ENCODE measurements around the gene PNMA8B.

Gene PNMA8B

GRCh38 chr19:46487178-46487801, 8.4 kb downstream of the PNMA8B start:
- TF ChIP-seq EGR1 (IDR thresholded peaks at IDR 0.05) (no peak), FOXM1 (IDR thresholded peaks at IDR 0.05; ENCODE audit: borderline replicate concordance, low read depth) (no peak), REST (IDR thresholded peaks at IDR 0.05; ENCODE audit: low read depth) (no peak), USF1 (IDR thresholded peaks at IDR 0.05) (no peak), RAD21 (IDR thresholded peaks at IDR 0.05; ENCODE audit: low read depth) (no peak), EP300 (IDR thresholded peaks at IDR 0.05; ENCODE audit: borderline replicate concordance) (no peak), YY1 (IDR thresholded peaks at IDR 0.05; ENCODE audit: low read depth) (no peak), TAF1 (IDR thresholded peaks at IDR 0.05; ENCODE audit: low read depth) (no peak), TCF12 (IDR thresholded peaks at IDR 0.05; ENCODE audit: low read depth) (no peak), MAX (IDR thresholded peaks at IDR 0.05) (no peak), TEAD4 (IDR thresholded peaks at IDR 0.05) (no peak), NFIC (IDR thresholded peaks at IDR 0.05) (no peak)

DNA sequence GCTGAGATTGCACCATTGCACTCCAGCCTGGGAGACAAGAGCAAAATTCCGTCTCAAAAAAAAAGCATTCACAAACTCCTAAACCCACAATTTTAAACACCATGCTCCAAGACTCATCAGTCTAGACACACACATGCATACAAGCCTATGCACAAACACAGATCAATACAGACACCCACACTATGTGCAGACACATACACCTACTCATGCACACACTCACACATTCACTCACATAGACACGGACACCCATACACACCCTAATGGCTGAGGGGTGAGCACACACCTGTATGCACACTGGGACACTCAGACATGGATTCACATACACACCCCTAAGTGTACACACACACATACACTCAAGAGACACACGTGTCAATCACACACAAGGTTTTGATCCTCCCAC, 9.3 kb downstream of the PNMA8B start:
- no peak for TF ChIP-seq TAF1 (IDR thresholded peaks at IDR 0.05; ENCODE audit: low read depth)

DNA sequence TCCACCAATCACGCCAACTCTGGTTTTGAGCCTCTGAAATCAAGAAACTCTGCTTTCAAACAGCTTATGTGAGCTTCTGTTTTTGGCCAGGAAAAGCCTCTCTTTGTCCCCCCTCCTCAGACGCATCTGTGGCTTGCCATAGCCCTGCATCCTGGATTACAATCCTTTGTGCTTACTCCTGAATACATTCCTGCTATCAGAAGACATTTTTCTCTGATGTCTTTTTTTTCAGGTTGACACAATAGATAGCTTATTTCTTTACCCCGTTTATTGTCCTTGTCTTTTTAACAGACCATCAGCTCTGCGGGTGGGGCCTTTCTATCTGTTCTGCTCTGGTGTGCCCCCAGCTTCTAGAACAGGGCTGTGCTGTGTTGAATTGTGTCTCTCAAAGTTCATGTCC, 11.0 kb downstream of the PNMA8B start:
- TF ChIP-seq CREB1 (IDR thresholded peaks at IDR 0.05; ENCODE audit: low read depth): no peak
- TF ChIP-seq MAX (IDR thresholded peaks at IDR 0.05): no peak
- TF ChIP-seq RAD21 (IDR thresholded peaks at IDR 0.05; ENCODE audit: low read depth): no peak

DNA sequence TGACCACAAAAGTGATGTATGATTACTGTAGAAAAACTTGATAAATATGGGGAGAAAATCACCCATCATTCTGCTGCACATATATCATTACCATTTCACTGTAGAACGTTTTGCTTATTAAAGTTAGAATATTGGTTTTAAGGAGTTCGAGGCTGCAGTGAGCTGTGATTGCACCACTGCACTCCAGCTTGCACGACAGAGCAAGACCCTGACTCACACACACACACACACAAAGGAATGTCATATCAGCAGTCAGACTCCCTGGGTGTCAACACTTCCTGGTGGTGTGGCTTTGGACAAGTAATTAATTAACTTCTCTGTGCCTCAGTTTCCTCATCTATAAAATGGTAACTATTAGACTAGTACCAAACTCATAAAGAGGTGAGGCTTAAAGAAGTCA, 13.0 kb downstream of the PNMA8B start:
- no peak for TF ChIP-seq TCF12 (IDR thresholded peaks at IDR 0.05; ENCODE audit: low read depth)
- TF ChIP-seq RAD21 (IDR thresholded peaks at IDR 0.05; ENCODE audit: low read depth): no peak
- no peak for TF ChIP-seq YY1 (IDR thresholded peaks at IDR 0.05; ENCODE audit: low read depth)
- no peak for TF ChIP-seq CEBPB (IDR thresholded peaks at IDR 0.05)
- TF ChIP-seq FOXM1 (IDR thresholded peaks at IDR 0.05; ENCODE audit: borderline replicate concordance, low read depth): no peak
- no peak for TF ChIP-seq EGR1 (IDR thresholded peaks at IDR 0.05)
- TF ChIP-seq REST (IDR thresholded peaks at IDR 0.05; ENCODE audit: low read depth): no peak
- no peak for TF ChIP-seq TAF1 (IDR thresholded peaks at IDR 0.05; ENCODE audit: low read depth)
- no peak for TF ChIP-seq EP300 (IDR thresholded peaks at IDR 0.05; ENCODE audit: borderline replicate concordance)
- no peak for TF ChIP-seq NFIC (IDR thresholded peaks at IDR 0.05)
- TF ChIP-seq CREB1 (IDR thresholded peaks at IDR 0.05; ENCODE audit: low read depth): no peak
- no peak for TF ChIP-seq TEAD4 (IDR thresholded peaks at IDR 0.05)
- no peak for TF ChIP-seq MAX (IDR thresholded peaks at IDR 0.05)

GRCh38 chr19:46481947-46482346, 13.7 kb downstream of the PNMA8B start:
- TF ChIP-seq EP300 (IDR thresholded peaks at IDR 0.05; ENCODE audit: borderline replicate concordance) (no peak), TAF1 (IDR thresholded peaks at IDR 0.05; ENCODE audit: low read depth) (no peak), RAD21 (IDR thresholded peaks at IDR 0.05; ENCODE audit: low read depth) (no peak), CREB1 (IDR thresholded peaks at IDR 0.05; ENCODE audit: low read depth) (no peak), YY1 (IDR thresholded peaks at IDR 0.05; ENCODE audit: low read depth) (no peak), MAX (IDR thresholded peaks at IDR 0.05) (no peak), FOXM1 (IDR thresholded peaks at IDR 0.05; ENCODE audit: borderline replicate concordance, low read depth) (no peak), TEAD4 (IDR thresholded peaks at IDR 0.05) (no peak), USF1 (IDR thresholded peaks at IDR 0.05) (no peak), EGR1 (IDR thresholded peaks at IDR 0.05) (no peak), TCF12 (IDR thresholded peaks at IDR 0.05; ENCODE audit: low read depth) (no peak), ZBTB7A (IDR thresholded peaks at IDR 0.05; ENCODE audit: low read depth) (no peak), CEBPB (IDR thresholded peaks at IDR 0.05) (no peak), REST (IDR thresholded peaks at IDR 0.05; ENCODE audit: low read depth) (no peak), NFIC (IDR thresholded peaks at IDR 0.05) (no peak)

All from Ishikawa (cell line).